ENCODE data around the gene GZMB.

Gene GZMB

DNA sequence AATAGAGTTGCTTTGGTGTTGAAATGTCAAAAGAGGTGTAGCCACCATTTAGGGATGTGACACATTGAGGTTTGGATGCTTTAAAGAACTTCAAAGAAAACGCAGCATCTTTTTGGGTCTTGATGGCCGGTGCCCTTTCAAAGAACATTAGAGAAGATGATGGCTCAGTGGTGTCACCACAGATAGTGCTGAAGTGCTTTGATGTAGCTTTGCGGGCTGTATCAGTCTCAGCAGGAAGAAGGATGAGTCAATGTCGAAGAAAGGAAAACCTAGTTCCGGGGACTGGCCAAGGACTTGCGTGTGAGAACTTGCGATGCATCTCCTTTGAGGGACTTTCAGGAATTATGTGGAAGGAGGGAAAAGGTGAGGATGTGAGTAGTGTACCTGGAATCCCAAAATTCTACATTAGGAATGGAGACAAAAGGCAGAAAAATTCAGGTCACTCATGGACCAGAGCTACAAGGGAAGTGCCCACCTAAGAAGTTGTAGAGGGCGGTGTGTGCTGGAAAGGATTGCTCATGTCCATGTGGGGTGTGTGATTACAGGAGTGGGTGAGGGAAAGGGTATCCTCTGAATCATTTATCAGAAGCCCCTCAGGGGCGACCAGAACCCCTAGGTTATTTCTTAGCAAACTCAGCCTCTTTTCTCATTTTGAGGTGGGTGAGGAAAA lies 39.7 kb upstream of the GZMB start:
- H3K4me1 ChIP-seq (ENCODE audit: insufficient read depth, insufficient read length): no peaks in the 10 kb centered on the region
- H3K36me3 ChIP-seq (ENCODE audit: insufficient read depth, insufficient read length, low read length): no peaks in the 10 kb centered on the region
- H3K9ac ChIP-seq (ENCODE audit: insufficient read length, low read depth): no peak overlapping the region
- peaks cover 10% of the 10 kb centered on the region for H3K27me3 ChIP-seq (ENCODE audit: insufficient read depth, insufficient read length)
- no peaks in the 10 kb centered on the region for H3K9me3 ChIP-seq (ENCODE audit: insufficient read depth, low read length)
- no peak for DNase-seq (ENCODE audit: low read depth, low spot score)
- no peak overlapping the region for H3K4me3 ChIP-seq (ENCODE audit: insufficient read length, low read depth)
- TF ChIP-seq ZNF274 (IDR thresholded peaks at IDR 0.05; ENCODE audit: low read depth, low read length): no peak
- no peak for TF ChIP-seq SUZ12 (IDR thresholded peaks at IDR 0.05; ENCODE audit: extremely low read depth, insufficient read depth, insufficient read length)
- no peak for TF ChIP-seq YY1 (IDR thresholded peaks at IDR 0.05; ENCODE audit: insufficient read depth, insufficient read length)

DNA sequence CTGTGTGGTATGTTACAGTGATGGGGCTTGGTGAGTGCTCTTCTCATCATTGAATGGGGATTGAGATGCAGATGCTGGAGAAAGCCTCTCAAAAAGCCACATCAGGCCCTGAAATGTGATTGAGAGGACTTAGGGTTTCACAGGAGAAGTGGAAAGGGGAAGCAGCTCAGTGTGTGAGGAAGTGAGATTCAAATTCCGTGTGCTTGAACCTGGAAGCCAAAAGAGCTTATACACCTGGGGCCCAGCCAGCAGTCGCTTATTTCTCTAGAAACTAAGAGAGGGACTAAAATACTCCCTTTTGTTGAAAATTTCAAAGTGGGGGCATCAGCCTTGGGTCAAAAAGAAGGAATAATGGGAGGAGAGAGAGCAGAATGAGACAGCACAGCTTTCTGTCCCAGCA lies 39.1 kb upstream of the GZMB start:
- TF ChIP-seq ZNF274 (IDR thresholded peaks at IDR 0.05; ENCODE audit: low read depth, low read length) (no peak), SUZ12 (IDR thresholded peaks at IDR 0.05; ENCODE audit: extremely low read depth, insufficient read depth, insufficient read length) (no peak), YY1 (IDR thresholded peaks at IDR 0.05; ENCODE audit: insufficient read depth, insufficient read length) (no peak)
- H3K36me3 ChIP-seq (ENCODE audit: insufficient read depth, insufficient read length, low read length): no peaks in the 10 kb centered on the region
- no peak overlapping the region for H3K9ac ChIP-seq (ENCODE audit: insufficient read length, low read depth)
- H3K9me3 ChIP-seq (ENCODE audit: insufficient read depth, low read length): no peaks in the 10 kb centered on the region
- peaks cover 4% of the 10 kb centered on the region for H3K27me3 ChIP-seq (ENCODE audit: insufficient read depth, insufficient read length)
- no peak for DNase-seq (ENCODE audit: low read depth, low spot score)
- no peaks in the 10 kb centered on the region for H3K4me1 ChIP-seq (ENCODE audit: insufficient read depth, insufficient read length)
- H3K4me3 ChIP-seq (ENCODE audit: insufficient read length, low read depth): no peak overlapping the region

DNA sequence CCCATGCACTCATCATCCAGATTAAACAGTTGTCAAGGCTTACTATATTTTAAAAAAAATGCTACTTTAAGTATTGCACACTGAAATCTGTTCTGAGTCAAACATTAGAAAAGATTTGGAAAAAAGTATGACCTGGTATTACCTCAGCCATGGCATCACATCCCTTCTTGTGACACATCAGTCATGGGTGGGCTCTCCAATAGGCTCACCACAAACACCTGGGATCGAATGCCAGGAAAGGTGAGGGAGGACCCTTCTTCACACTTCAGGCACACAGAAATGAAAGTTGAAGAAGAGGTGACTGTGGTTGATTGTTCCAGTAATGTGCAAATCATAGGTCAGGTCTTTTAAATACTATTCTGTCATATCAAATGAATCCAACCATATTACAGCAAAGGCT lies 36.6 kb upstream of the GZMB start:
- Histone ChIP-seq H3K4me3 (ENCODE audit: insufficient read length, low read depth) (no peak overlapping the region), H3K36me3 (ENCODE audit: insufficient read depth, insufficient read length, low read length) (no peaks in the 10 kb centered on the region)
- TF ChIP-seq SUZ12 (IDR thresholded peaks at IDR 0.05; ENCODE audit: extremely low read depth, insufficient read depth, insufficient read length) (no peak), ZNF274 (IDR thresholded peaks at IDR 0.05; ENCODE audit: low read depth, low read length) (no peak), YY1 (IDR thresholded peaks at IDR 0.05; ENCODE audit: insufficient read depth, insufficient read length) (no peak)

DNA sequence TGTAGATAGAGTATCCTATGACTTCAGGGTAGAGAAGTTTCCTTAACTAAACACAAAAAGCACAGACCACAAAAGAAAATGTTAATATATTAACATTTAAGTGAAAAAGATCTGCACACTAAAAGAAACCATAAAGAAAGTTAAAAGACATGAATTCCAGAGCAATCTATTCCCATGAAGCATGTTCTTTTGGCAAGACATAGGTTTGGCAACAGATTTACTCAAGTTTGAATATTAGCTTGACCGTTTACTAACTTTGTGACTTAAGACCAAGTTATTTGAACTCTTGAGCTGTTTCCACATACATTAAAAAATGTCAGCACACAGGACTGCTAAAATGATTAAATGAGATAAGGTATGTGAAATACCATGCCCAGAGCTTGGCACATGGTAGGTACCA lies 35.7 kb upstream of the GZMB start:
- H3K36me3 ChIP-seq (ENCODE audit: insufficient read depth, insufficient read length, low read length): no peaks in the 10 kb centered on the region
- no peak for TF ChIP-seq SUZ12 (IDR thresholded peaks at IDR 0.05; ENCODE audit: extremely low read depth, insufficient read depth, insufficient read length)
- TF ChIP-seq ZNF274 (IDR thresholded peaks at IDR 0.05; ENCODE audit: low read depth, low read length): no peak
- TF ChIP-seq YY1 (IDR thresholded peaks at IDR 0.05; ENCODE audit: insufficient read depth, insufficient read length): no peak
- H3K4me1 ChIP-seq (ENCODE audit: insufficient read depth, insufficient read length): no peaks in the 10 kb centered on the region
- no peak overlapping the region for H3K4me3 ChIP-seq (ENCODE audit: insufficient read length, low read depth)
- no peak overlapping the region for H3K9ac ChIP-seq (ENCODE audit: insufficient read length, low read depth)
- no peaks in the 10 kb centered on the region for H3K27me3 ChIP-seq (ENCODE audit: insufficient read depth, insufficient read length)
- no peak for DNase-seq (ENCODE audit: low read depth, low spot score)
- H3K9me3 ChIP-seq (ENCODE audit: insufficient read depth, low read length): no peaks in the 10 kb centered on the region

More for the DNA sequence above, 36.6 kb upstream of the GZMB start:
- DNase-seq (ENCODE audit: low read depth, low spot score): no peak
- Histone ChIP-seq H3K4me1 (ENCODE audit: insufficient read depth, insufficient read length) (no peaks in the 10 kb centered on the region), H3K9ac (ENCODE audit: insufficient read length, low read depth) (no peak overlapping the region), H3K27me3 (ENCODE audit: insufficient read depth, insufficient read length) (no peaks in the 10 kb centered on the region), H3K9me3 (ENCODE audit: insufficient read depth, low read length) (no peaks in the 10 kb centered on the region)

DNA sequence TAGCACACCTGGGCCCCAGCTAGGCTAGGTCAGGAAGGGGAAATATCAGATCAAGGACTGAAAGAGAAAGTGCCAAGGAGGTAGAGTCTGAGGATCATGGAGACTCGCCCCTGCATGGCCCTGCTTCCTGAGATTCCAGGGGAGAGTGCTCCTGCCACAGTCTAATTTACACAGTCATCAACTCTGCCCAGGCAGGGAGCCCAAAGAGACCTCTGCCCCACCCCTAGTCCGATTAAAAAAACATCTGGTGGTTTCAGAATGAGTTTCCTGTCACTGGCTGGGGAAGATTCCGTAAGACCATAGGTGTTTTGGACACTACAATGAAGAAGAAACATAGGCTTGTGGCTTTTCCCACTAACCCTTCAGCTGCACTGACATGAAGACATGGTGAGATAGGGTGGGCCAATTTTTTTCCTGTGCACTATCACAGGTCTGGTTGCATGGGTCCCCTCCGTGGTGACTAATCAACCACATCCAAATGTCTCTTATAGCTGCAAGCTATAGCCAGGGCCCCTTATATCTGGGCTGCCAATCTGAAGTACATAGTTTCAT lies 31.5 kb upstream of the GZMB start:
- no peak for DNase-seq (ENCODE audit: low read depth, low spot score)
- no peak overlapping the region for H3K4me3 ChIP-seq (ENCODE audit: insufficient read length, low read depth)

DNA sequence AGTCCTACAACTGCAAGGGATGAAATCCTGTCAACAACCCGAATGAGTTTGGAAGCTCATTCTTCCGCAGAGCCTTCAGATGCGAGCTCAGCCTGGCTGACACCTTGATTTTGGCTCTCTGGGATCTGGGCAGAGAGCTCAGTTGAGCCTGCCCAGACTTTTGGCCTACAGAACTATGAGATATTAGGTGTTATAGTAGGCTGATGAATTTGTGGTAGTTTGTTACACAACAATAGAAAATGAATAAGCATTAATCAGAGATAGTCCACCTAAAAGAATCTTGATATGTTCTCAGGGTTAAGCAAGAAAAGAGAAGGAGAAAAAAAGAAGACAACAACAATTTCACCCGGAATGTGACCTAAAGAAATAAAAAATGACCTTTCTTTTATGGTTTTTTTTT lies 30.4 kb upstream of the GZMB start:
- no peak overlapping the region for H3K9ac ChIP-seq (ENCODE audit: insufficient read length, low read depth)
- H3K4me1 ChIP-seq (ENCODE audit: insufficient read depth, insufficient read length): no peaks in the 10 kb centered on the region
- no peak for DNase-seq (ENCODE audit: low read depth, low spot score)

More for the DNA sequence above, 31.5 kb upstream of the GZMB start:
- Histone ChIP-seq H3K9me3 (ENCODE audit: insufficient read depth, low read length) (no peaks in the 10 kb centered on the region), H3K27me3 (ENCODE audit: insufficient read depth, insufficient read length) (no peaks in the 10 kb centered on the region), H3K9ac (ENCODE audit: insufficient read length, low read depth) (no peak overlapping the region), H3K36me3 (ENCODE audit: insufficient read depth, insufficient read length, low read length) (no peaks in the 10 kb centered on the region), H3K4me1 (ENCODE audit: insufficient read depth, insufficient read length) (no peaks in the 10 kb centered on the region)
- TF ChIP-seq YY1 (IDR thresholded peaks at IDR 0.05; ENCODE audit: insufficient read depth, insufficient read length) (no peak), ZNF274 (IDR thresholded peaks at IDR 0.05; ENCODE audit: low read depth, low read length) (no peak), SUZ12 (IDR thresholded peaks at IDR 0.05; ENCODE audit: extremely low read depth, insufficient read depth, insufficient read length) (no peak)

DNA sequence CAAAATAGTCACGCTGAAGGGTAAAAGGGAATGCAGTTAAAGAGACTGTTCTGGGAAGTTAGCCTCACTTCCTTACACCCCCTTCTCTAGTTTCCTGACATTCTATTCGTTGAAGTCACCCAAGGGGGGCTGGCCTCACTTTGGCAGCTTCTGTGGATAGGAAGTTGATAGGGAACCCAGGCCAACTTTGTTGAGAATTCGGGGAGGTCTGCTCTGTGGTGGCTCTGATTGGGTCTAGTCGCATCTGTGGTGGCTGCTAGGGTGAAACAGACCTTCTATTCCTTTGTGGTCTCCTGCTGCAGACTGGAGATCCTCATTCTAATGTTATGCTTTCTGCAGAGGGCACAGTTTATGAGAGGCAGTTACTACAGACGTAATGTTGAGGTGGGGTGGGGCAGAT lies 28.8 kb upstream of the GZMB start:
- Histone ChIP-seq H3K4me3 (ENCODE audit: insufficient read length, low read depth) (no peak overlapping the region), H3K4me1 (ENCODE audit: insufficient read depth, insufficient read length) (no peaks in the 10 kb centered on the region), H3K36me3 (ENCODE audit: insufficient read depth, insufficient read length, low read length) (no peaks in the 10 kb centered on the region), H3K27me3 (ENCODE audit: insufficient read depth, insufficient read length) (no peaks in the 10 kb centered on the region), H3K9ac (ENCODE audit: insufficient read length, low read depth) (no peak overlapping the region), H3K9me3 (ENCODE audit: insufficient read depth, low read length) (no peaks in the 10 kb centered on the region)
- no peak for DNase-seq (ENCODE audit: low read depth, low spot score)
- TF ChIP-seq ZNF274 (IDR thresholded peaks at IDR 0.05; ENCODE audit: low read depth, low read length): no peak
- no peak for TF ChIP-seq YY1 (IDR thresholded peaks at IDR 0.05; ENCODE audit: insufficient read depth, insufficient read length)
- no peak for TF ChIP-seq SUZ12 (IDR thresholded peaks at IDR 0.05; ENCODE audit: extremely low read depth, insufficient read depth, insufficient read length)

More for the DNA sequence above, 30.4 kb upstream of the GZMB start:
- H3K9me3 ChIP-seq (ENCODE audit: insufficient read depth, low read length): no peaks in the 10 kb centered on the region
- H3K4me3 ChIP-seq (ENCODE audit: insufficient read length, low read depth): no peak overlapping the region
- H3K27me3 ChIP-seq (ENCODE audit: insufficient read depth, insufficient read length): no peaks in the 10 kb centered on the region
- TF ChIP-seq YY1 (IDR thresholded peaks at IDR 0.05; ENCODE audit: insufficient read depth, insufficient read length) (no peak), SUZ12 (IDR thresholded peaks at IDR 0.05; ENCODE audit: extremely low read depth, insufficient read depth, insufficient read length) (no peak), ZNF274 (IDR thresholded peaks at IDR 0.05; ENCODE audit: low read depth, low read length) (no peak)
- no peaks in the 10 kb centered on the region for H3K36me3 ChIP-seq (ENCODE audit: insufficient read depth, insufficient read length, low read length)
